CD4-positive, CD25-positive, alpha-beta regulatory T cell (primary cell): ENCODE measurements around the gene NINL. TPM values are rescaled to one million over a fixed set of nuclear protein-coding genes. Genes with fewer than 3 reads are reported as not detected.

Experiments
- ATAC-seq, 2 donors: fragments of 150-1000 bp; cut with Tn5 transposase; one replicate each; pipeline ENCODE4 v1.10.0; 2021; ENCODE audit warnings: low read depth in 2 of 2, moderate number of reproducible peaks in 2 of 2, moderate library complexity in 1 of 2
- DNase-seq, 3 donors: peaks; one replicate each; pipeline versions ENCODE4 v3.0.0 to v3.0.0-alpha.2; 2012 to 2022; ENCODE audit warnings: mixed read lengths in 1 of 3
- H3K27ac ChIP-seq: one replicate; pipeline ENCODE4 v1.7.0; 2013; ENCODE audit warnings: mild to moderate bottlenecking, low read length; ENCODE audit not compliant: insufficient read depth, poor library complexity, severe bottlenecking
- H3K27me3 ChIP-seq: one replicate; pipeline ENCODE4 v1.7.0; 2013; ENCODE audit warnings: low read length; ENCODE audit not compliant: control insufficient read depth, insufficient read depth
- H3K36me3 ChIP-seq: one replicate; pipeline ENCODE4 v1.7.0; 2013; ENCODE audit warnings: mild to moderate bottlenecking, low read length, moderate library complexity; ENCODE audit not compliant: control insufficient read depth, insufficient read depth
- H3K4me1 ChIP-seq: 2 replicates; pipeline ENCODE4 v1.7.0; 2013; ENCODE audit warnings: mild to moderate bottlenecking, low read length; ENCODE audit not compliant: insufficient read depth, control insufficient read depth, poor library complexity, severe bottlenecking
- H3K4me3 ChIP-seq: one replicate; pipeline ENCODE4 v1.7.0; 2013; ENCODE audit warnings: low read depth, mild to moderate bottlenecking, low read length, moderate library complexity
- H3K9me3 ChIP-seq, 2 experiments: 1 replicate in 1 of 2; 2 replicates in 1 of 2; pipeline ENCODE4 v1.7.0; 2013; ENCODE audit warnings: low read length in 2 of 2, mild to moderate bottlenecking in 1 of 2, moderate library complexity in 1 of 2; ENCODE audit not compliant: control insufficient read depth in 2 of 2
- H3K27ac Mint-ChIP-seq, 3 donors: one replicate each; pipeline ENCODE4 v1.8.0; 2020 to 2022; ENCODE audit warnings: mild to moderate bottlenecking in 3 of 3, mixed read lengths in 3 of 3, moderate library complexity in 2 of 3
- H3K27me3 Mint-ChIP-seq: one replicate; pipeline ENCODE4 v1.8.0; 2022; ENCODE audit warnings: mild to moderate bottlenecking, mixed read lengths
- H3K36me3 Mint-ChIP-seq: one replicate; pipeline ENCODE4 v1.8.0; 2020; ENCODE audit warnings: mixed read lengths
- H3K4me1 Mint-ChIP-seq, 4 donors: one replicate each; pipeline ENCODE4 v1.8.0; 2020 to 2022; ENCODE audit warnings: mixed read lengths in 4 of 4, mild to moderate bottlenecking in 1 of 4
- H3K4me3 Mint-ChIP-seq, 4 donors: one replicate each; pipeline ENCODE4 v1.8.0; 2020 to 2022; ENCODE audit warnings: mild to moderate bottlenecking in 4 of 4, mixed read lengths in 4 of 4, moderate library complexity in 3 of 4
- H3K9me3 Mint-ChIP-seq, 7 donors: one replicate each; pipeline ENCODE4 v1.8.0; 2020 to 2022; ENCODE audit warnings: mixed read lengths in 7 of 7, mild to moderate bottlenecking in 3 of 7, moderate library complexity in 2 of 7
- polyA plus RNA-seq, 4 donors: library from polyadenylated mRNA; unstranded; fragments of 300-500 nt; fragmentation: Illumina TruSeq; gene quantifications; one replicate each; pipeline ENCODE4 v1.2.3, GENCODE V29; 2021
- total RNA-seq: library from RNA; stranded (reverse); gene quantifications from one replicate; pipeline ENCODE4 v1.2.3, GENCODE V29; 2022

The NINL gene
- total and polyA plus RNA-seq, 5 donors from 2014 or later: 0.39 to 0.42 TPM; not detected in 3

DNA sequence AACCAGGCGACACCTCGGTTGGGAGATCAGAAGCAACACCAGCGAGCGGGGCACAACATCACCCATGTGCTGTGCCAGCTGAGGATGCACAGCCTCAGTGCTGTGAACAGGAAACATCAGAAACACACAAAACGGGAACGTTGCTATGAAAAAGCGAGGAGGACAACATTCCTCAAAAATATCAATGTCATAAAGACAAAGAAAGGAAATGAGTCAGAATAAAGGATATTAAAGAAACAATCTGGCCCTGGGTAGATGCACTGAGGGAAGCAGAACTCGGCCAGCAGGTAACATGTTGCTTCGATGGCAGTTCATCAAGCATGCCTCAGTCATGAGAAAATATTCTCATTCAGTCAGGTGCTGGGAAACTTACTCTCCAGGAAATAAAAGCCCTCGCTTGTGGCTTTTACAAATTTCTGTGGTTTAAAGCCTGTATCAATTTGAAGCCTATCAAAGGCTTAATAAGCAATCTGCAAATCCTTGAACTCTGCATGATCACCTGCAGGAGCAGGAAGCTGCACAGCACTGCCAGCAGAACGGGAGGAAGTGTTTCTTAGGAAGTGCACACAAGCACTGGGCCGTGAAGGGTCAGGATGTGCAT lies 100.3 kb downstream of the NINL start:
- Mint-ChIP-seq H3K36me3 (no peaks in the 10 kb centered on the region), H3K4me3 (peak overlapping the region in 1 of 4 donors; percentile 41), H3K27ac (peak overlapping the region in 2 of 3 donors; percentile 7 to 17), H3K4me1 (peaks cover 0 to 23% (median 6%) of the 10 kb centered on the region in 4 donors), H3K9me3 (no peaks in the 10 kb centered on the region), H3K27me3 (peaks cover 4% of the 10 kb centered on the region)
- Histone ChIP-seq H3K36me3 (no peaks in the 10 kb centered on the region), H3K4me3 (no peak overlapping the region), H3K9me3 (no peaks in the 10 kb centered on the region), H3K27me3 (no peaks in the 10 kb centered on the region), H3K27ac (no peak overlapping the region), H3K4me1 (peaks cover 9% of the 10 kb centered on the region)
- DNase-seq (peak in 1 of 3 donors; percentile 13), ATAC-seq (no peak)

DNA sequence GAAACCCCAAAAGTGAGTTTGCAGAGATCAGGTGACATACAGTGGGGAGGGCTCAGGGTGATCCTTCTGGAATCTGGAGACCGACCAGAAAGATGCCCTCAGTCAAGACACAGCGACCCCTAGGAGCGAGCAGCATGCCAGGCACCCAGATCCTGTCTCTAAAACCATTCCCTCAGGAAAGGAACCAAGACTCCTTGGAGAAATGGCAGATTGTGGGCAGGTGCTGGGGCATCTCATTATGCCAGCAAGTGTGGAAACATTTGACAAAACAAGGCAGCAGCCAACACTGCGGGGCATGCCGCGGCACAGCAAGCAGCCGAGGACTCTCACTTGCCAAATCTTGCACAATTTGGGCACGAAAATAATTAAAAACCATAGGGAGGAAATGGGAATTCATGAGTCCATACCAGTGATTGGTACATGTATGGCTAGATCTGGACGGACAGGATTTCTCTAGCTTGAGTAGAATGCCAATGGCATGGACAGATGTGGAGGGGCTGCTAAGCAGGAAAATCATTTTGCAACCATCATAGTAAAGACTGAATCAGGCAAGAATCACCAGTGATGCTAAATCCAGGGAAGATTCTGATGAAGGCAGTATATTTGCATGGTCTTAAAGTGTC lies 101.0 kb downstream of the NINL start:
- peak overlapping the region in 1 of 3 donors; percentile 7 for H3K27ac Mint-ChIP-seq
- no peaks in the 10 kb centered on the region for H3K36me3 Mint-ChIP-seq
- H3K9me3 Mint-ChIP-seq: no peaks in the 10 kb centered on the region
- Histone ChIP-seq H3K36me3 (no peaks in the 10 kb centered on the region), H3K27ac (no peak overlapping the region), H3K9me3 (no peaks in the 10 kb centered on the region), H3K27me3 (no peaks in the 10 kb centered on the region), H3K4me3 (no peak overlapping the region), H3K4me1 (peaks cover 9% of the 10 kb centered on the region)
- DNase-seq: no peak
- H3K4me1 Mint-ChIP-seq: peaks cover 0 to 23% (median 6%) of the 10 kb centered on the region in 4 donors
- peak overlapping the region in 1 of 4 donors; percentile 41 for H3K4me3 Mint-ChIP-seq
- no peak for ATAC-seq
- peaks cover 4% of the 10 kb centered on the region for H3K27me3 Mint-ChIP-seq

DNA sequence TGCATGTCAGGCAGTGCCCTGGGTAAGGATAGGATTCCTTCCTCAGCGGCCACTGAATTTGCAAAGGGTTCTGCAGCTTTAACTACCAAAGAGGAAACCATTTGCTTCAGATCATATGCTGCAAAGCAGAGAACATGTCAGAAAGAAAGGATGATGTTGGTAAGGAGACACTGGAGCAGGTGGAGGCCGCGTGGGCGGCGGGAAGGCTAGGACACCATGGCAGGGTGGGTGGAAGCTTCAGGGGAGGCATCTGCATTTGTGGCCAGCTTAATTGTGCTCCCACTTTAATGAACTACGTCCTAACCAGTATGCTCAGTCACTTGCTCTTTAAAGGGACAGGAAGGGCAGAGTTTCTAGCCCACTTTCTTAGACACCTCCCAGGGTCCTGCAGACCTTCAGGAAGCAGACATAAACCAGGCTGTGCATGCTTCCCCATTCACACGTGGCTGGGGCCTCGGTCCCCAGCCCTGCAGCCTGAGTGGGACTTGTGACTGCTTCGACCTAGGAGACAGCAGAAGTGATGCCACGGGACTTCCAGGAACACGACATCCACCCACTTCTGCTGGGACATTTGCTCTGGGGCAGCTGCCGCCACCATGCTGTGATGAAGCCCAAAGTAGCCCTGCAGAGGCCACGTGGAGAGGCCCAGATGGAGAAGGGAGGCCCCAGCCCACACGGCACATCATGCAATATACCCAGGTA lies 101.7 kb downstream of the NINL start:
- no peaks in the 10 kb centered on the region for H3K27me3 ChIP-seq
- no peaks in the 10 kb centered on the region for H3K36me3 ChIP-seq
- Mint-ChIP-seq H3K4me1 (peaks cover 0 to 23% (median 6%) of the 10 kb centered on the region in 4 donors), H3K27me3 (peaks cover 4% of the 10 kb centered on the region), H3K9me3 (no peaks in the 10 kb centered on the region), H3K27ac (no peak overlapping the region), H3K4me3 (no peak overlapping the region), H3K36me3 (no peaks in the 10 kb centered on the region)
- H3K4me3 ChIP-seq: no peak overlapping the region
- DNase-seq (no peak), ATAC-seq (no peak)
- no peak overlapping the region for H3K27ac ChIP-seq
- peaks cover 9% of the 10 kb centered on the region for H3K4me1 ChIP-seq
- H3K9me3 ChIP-seq: no peaks in the 10 kb centered on the region

DNA sequence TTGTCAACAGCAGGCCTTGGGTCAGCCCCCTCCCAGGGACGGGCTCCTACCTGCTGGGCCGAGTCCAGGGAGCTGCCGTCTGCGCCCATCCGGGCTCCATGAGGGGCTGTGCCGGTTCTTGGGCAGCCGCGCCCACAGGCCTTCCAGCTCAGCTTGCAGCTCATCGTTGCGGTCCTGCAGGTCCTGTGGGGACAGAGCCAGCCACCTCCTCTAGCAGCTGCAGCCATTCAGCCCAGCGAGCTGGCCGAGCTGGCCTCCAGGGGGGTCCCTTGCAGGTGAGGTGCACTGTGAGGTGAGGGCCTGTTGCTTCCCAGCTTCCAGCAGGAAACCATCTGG lies 103.4 kb downstream of the NINL start:
- no peak overlapping the region for H3K4me3 Mint-ChIP-seq
- Histone ChIP-seq H3K9me3 (no peaks in the 10 kb centered on the region), H3K36me3 (no peaks in the 10 kb centered on the region), H3K4me3 (no peak overlapping the region), H3K27ac (no peak overlapping the region), H3K27me3 (no peaks in the 10 kb centered on the region), H3K4me1 (peaks cover 9% of the 10 kb centered on the region)
- no peak overlapping the region for H3K27ac Mint-ChIP-seq
- peaks cover 0 to 23% (median 6%) of the 10 kb centered on the region in 4 donors for H3K4me1 Mint-ChIP-seq
- no peaks in the 10 kb centered on the region for H3K9me3 Mint-ChIP-seq
- no peak for DNase-seq
- peaks cover 4% of the 10 kb centered on the region for H3K27me3 Mint-ChIP-seq
- no peak for ATAC-seq
- H3K36me3 Mint-ChIP-seq: no peaks in the 10 kb centered on the region

DNA sequence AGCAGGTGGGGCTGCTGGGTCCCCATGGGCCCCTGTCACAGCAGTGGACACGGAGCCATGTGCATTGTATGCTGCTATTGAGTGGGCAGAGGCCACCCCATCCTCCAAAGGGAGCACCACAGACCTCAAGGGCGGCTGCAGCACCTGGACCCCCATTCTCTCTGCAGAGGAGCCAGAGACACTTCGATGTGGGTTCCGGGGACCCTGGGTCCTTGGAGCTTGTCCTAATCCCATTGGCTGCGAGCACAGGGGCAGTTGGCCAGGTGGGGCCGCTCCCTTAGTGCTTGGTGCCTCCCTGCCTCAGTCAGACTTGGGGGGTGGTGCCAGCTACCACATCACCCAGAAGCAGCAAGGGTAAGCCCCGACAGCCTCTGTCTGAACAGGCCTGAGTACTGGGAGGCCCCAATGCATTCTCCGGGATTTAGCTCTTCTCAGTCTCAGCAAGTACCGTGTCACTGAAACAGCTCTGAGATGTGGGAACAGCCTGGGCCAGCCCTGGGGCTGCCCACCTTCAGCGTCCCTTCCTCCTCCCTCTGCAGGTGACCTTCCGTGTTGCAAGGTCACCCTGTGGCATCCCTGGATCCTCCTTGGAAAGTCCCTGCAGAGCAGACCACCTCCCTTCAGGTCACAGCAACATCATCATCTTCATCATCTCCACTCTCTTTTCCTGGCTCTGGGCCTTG lies 104.0 kb downstream of the NINL start:
- no peak overlapping the region for H3K4me3 ChIP-seq
- Mint-ChIP-seq H3K27ac (no peak overlapping the region), H3K9me3 (no peaks in the 10 kb centered on the region), H3K4me1 (peaks cover 0 to 20% (median 5%) of the 10 kb centered on the region in 4 donors), H3K4me3 (no peak overlapping the region), H3K36me3 (no peaks in the 10 kb centered on the region), H3K27me3 (peaks cover 2% of the 10 kb centered on the region)
- no peak for ATAC-seq
- no peak overlapping the region for H3K27ac ChIP-seq
- no peaks in the 10 kb centered on the region for H3K9me3 ChIP-seq
- no peaks in the 10 kb centered on the region for H3K36me3 ChIP-seq
- no peak for DNase-seq
- peaks cover 9% of the 10 kb centered on the region for H3K4me1 ChIP-seq
- no peaks in the 10 kb centered on the region for H3K27me3 ChIP-seq

DNA sequence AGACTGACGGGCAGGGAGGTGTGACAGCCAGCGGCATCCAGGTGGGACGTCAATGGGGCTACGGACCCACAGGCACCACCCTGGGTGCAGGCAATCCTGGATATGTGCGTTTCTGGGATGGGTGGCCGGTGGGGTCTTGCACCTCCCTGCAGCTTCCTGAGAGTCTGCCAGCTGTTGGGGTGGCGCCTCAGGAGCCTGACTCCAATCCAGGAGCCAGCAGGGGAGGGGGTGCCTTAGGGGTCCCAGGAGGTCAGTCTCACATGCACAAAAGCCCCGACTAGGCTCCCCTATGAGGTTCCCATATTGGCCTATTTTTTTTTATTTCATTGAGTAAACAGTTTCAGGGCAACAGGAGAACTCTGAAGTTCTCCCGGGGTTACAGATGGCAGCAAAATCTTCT lies 104.5 kb downstream of the NINL start:
- Histone ChIP-seq H3K9me3 (no peaks in the 10 kb centered on the region), H3K27me3 (no peaks in the 10 kb centered on the region), H3K4me1 (peaks cover 8% of the 10 kb centered on the region), H3K27ac (no peak overlapping the region), H3K36me3 (no peaks in the 10 kb centered on the region), H3K4me3 (no peak overlapping the region)
- Mint-ChIP-seq H3K27me3 (no peaks in the 10 kb centered on the region), H3K9me3 (no peaks in the 10 kb centered on the region), H3K36me3 (no peaks in the 10 kb centered on the region), H3K27ac (no peak overlapping the region), H3K4me3 (no peak overlapping the region), H3K4me1 (peaks cover 0 to 18% (median 5%) of the 10 kb centered on the region in 4 donors)
- ATAC-seq (no peak), DNase-seq (no peak)

DNA sequence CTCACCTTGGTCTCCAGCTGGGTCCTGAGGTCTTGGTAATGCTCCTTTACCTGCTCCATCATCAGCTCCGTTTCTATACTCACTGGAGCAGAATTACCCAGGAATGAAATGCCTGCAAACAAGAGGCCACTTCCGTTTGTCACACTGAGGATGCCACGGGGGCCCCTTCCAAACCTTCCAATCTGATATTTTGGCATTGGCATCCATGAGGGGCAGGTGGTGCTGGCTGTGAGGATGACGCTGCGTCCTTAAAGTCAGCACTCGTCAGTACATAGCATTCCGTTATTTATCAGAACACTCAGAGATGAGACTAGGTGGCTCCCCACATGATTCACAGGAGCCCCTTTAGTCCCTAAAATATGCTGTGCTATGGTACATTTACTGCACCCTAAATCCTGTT lies 105.2 kb downstream of the NINL start:
- Mint-ChIP-seq H3K4me3 (no peak overlapping the region), H3K9me3 (no peaks in the 10 kb centered on the region), H3K27ac (no peak overlapping the region), H3K27me3 (no peaks in the 10 kb centered on the region), H3K4me1 (peaks cover 0 to 15% (median 4%) of the 10 kb centered on the region in 4 donors), H3K36me3 (no peaks in the 10 kb centered on the region)
- Histone ChIP-seq H3K27me3 (no peaks in the 10 kb centered on the region), H3K36me3 (no peaks in the 10 kb centered on the region), H3K9me3 (no peaks in the 10 kb centered on the region), H3K4me3 (no peak overlapping the region), H3K4me1 (peaks cover 5% of the 10 kb centered on the region), H3K27ac (no peak overlapping the region)
- DNase-seq (no peak), ATAC-seq (no peak)
